Stimulated activated CD4-positive, alpha-beta T cell treated with anti-CD3 and anti-CD28 coated beads, Interleukin-4, amount 100 ng/mL, for 4 hours (primary cell): ENCODE data around the gene SEH1L.
"Not testable (repeated sequence)": the region's sequence is repeated elsewhere in the genome, so short reads cannot be mapped to it uniquely, and the experiment has no call there.

Source experiments
- DNase-seq, 2 experiments: peaks; one replicate each; pipeline ENCODE4 v3.0.0-alpha.2; 2020

The SEH1L gene

DNA sequence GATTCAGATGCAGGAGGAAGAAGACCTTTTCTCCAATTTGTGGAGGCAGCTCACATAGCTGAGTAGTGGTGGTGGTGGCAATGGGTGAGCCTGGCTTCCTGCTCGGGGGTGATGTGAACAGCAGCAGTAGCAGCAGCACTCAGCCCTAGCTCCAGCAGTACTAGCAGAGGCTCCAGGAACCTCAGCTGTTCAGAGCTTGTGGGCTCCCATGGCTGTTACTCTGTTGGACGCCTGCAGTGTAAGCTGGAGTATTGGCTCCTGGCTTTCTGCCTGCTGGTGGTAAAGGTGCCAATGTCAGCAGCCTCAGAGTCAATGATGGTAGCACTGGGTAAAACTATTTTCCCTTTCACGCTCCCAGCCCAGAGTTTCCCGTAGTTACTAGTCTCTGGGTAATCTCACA, 3.1 kb upstream of the SEH1L start:
- DNase-seq, result no peak

DNA sequence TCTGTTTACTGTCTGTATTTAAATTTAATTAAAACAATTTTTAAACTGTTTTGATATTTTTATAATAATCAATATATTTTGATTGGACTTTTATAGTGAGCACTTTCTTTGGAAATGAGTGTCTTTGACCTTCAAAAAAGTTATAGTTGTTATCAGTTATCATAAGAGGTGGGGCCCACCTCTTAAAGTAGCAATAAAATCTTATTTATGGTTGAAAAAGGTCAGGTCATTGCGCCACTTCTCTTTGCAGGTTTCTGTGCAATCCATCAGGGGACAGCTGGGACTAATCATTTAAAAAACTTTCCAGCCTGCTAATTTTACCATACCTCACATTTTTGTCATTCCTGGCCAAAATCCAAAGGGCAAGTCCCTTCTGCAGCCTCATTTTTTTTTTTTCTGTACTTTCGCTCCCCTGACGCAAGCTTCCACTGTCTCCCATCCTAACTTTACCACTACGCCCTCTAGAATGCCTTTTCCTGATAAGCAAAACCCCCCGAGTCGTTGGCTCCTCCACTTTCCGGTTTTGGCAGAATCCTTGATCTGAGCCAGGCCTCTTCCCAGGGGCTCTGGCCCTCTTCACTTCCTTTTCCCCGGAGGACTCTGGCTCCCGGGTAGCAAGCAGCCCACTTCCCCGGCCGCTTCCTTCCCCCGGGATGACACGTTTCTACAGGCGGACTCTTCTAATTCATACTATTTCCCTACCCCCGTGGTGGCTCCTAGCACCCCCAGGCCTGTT, 1.1 kb upstream of the SEH1L start:
- DNase-seq, result no peak

DNA sequence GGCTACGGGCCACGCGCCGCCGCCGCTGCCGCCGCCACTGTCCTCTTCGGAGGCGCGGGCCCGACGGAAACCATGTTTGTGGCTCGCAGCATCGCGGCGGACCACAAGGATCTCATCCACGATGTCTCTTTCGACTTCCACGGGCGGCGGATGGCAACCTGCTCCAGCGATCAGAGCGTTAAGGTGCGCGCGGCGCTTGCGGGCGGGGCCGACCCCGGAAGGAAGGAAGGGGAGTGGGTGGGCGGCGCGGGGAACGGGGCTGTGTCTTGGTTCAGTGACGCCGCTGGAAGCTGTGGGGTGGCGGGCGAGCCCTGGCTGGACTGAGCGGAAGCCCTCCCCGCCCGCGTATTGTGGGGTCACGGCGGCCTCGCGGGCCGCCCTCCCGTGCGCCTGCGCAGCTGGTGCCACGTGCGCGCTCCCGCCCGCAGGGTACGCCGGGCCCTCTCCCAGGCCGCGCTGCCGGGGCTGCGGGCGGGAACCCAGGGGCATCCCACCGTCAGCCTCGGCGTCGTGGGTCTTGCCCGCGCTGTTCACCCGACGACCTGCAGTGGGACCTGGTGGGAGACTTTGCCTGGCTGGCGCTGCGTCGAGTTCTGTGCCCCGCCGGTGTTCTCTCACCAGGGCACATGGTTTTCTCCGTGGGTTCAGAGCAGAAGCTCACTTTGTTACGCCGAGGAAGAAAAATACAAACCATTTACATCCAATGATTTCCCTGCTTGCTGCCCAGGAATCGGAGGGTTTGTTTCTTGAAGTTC, 416 bp downstream of the SEH1L start:
- peak; percentile 98 to 99 for DNase-seq

DNA sequence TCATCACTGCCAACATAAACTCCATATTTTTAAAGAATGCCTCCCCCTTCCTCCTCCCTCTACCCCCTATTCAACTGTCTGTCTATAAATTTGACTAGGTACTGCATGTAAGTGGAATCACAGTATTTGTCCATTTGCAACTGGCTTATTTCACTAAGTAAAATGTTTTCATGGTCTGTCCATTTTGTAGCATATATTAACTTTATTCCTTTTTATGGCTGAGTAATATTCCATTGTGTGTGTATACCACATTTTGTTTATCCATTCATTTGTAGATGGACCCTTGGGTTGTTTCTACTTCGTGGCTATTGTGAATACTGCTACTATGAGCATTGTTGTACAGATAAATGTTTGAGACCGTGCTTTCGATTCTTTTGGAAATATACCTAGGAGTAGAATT, 10.7 kb downstream of the SEH1L start:
- no peak for DNase-seq

DNA sequence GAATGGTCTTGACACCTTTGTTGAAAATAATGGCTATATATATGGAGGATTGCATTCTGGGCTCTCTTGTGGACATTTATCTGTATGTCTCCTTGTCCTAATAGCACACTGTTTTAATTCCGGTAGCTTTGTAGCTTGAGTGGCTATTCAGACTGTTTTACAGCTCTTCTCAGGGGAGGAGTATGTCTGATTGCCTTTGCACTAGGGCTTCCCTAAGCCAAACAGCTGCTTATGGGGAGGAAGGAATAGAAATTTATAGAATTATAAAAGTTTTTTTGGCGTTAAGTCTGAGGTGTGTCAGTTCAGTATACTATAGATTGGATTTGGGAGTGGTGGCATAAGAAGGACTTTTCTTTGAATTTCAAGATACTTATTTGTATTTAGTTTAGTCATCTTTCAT, 12.6 kb downstream of the SEH1L start:
- no peak for DNase-seq

DNA sequence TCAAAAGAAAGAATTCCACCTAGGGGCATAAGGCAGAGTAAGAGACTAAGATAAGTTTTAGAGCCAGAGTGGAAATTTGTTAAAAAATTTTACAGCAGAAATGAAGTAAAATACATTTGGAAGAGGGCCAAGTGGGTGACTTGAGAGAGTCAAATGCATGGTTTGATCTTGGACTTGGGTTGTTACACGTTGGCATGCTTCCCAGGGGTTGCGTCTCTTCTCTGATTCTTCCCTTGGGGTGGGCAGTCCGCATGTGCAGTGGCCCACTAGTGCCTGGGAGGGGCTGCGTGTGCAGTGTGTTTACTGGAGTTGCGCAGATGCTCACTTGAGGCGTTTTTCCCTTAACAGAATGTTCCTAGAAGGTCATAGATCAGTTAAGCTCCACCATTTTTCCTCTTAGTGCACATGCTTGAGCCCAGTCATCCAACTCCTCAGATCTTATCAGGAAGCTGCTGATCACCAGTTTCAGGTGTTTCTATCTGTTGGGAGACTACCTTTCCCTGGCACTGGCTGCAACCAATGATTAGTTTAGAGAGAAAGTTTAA, 13.1 kb downstream of the SEH1L start:
- DNase-seq, result no peak

DNA sequence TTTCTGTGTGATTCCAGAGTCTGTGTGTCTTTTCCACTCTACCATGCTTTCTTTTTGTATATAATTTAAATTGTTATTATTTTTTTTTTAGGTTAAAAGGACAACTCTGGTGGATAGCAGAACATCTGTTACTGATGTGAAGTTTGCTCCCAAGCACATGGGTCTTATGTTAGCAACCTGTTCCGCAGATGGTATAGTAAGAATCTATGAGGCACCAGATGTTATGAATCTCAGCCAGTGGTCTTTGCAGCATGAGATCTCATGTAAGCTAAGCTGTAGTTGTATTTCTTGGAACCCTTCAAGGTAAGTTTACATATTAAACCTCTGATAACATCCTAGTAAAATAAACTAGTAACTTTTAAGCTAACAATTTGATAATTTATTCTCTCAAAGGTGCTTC, 15.3 kb downstream of the SEH1L start:
- no peak for DNase-seq

DNA sequence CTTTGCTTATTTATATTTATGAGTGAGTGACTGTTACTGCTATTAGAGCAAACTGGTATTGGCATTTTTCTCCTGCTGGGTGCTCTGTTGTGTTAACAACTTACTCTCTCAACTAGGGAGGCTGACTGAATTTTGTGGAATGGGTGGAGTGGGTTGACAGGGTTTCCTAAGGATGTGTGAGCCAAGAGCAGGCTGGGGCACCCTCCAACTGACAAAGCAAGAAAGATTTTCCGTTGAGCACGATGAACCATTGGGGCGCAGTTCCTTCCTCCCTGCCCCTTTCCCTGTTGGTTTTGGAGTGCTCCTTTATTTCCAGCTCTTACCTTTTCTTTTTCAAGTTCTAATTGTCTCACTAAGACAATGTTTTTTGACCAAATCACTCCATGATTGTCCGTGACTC, 20.3 kb downstream of the SEH1L start:
- DNase-seq, result no peak

DNA sequence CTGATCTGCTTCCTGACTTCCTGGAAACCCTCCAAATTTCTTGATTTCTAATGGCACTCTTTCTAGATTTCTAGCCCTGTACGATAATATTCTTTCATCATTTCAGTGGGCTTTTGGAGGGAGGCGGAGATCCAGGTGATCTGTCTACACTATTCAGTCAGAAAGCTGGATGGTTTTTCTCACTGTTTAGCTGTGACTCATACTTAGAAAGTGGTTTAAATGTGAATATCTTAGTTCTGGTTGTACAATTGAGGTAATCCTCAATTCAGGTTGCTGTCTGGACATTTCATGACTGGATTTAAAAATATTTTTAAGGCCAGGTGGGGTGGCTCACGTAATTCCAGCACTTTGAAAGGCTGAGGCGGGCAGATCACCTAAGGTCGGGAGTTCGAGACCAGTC, 20.8 kb downstream of the SEH1L start:
- DNase-seq, result no peak

DNA sequence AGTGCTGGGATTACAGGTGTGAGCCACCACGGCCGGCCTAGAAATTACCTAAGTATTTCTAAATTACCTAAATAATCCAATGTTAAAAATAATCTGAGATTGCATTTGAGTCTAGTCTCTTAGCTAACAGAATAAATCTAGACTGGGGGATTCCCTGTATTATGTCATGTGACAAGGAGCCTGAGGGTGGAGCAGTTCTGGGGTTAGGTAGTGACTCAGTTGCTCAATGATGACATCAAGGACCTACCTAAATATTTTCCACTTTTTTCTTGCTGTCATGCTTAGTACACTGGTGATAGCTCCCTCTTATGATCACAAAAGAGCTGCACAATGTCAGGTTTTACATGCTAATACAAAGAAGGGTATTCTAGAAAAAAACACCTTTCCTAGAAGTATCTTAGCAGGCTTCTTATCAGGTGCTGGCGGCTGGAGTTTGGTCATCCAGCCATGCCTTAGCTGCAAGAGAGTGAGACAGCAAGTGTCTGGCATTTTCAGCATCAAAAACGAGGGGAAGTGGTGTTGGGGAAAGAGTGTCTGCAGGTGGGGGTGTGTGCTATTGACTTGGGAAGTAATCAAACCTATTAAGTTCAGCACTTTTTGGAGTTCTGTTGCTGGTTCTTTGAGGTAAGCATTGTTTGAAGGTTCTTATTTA, 25.9 kb downstream of the SEH1L start:
- peak in 1 of 2 experiments; percentile 45 for DNase-seq

DNA sequence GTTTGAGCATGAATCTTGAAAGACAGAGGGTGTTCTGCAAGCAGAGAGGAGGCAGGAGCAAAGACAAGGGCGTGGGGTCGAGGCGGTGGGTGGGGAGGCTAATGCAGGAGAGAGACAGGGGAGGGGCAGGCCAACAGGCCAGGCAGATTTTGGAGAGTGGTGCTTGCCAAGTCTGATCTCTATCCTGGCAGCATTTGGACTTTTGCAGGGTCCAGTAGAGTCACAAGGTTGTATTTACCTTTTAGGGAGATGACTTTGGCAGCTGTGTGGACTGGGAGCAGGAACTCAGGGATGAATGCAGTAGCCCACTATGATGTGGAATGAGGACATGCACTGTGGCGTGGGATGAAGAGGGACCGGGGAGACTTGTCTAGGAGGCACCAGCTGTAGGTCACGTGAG, 27.7 kb downstream of the SEH1L start:
- no peak for DNase-seq

DNA sequence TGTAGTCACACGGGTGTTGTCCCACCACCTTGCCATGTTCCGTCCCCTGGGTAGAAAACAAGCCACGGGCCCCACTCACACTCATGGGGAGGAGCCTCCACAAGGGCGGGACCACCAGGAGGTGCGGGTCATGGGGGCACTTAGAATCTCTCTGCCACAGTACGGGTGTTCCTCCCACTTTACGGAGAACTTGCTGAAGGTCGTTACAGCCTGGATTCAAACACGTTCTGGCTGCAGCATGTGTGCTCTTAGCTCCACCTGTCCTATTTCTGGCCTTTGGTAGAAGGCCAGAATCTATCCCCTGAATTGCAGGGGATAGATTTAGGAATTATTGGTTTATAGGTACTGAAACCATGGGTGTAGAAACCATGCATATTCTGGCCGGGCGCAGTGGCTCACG, 28.5 kb downstream of the SEH1L start:
- no peak for DNase-seq

DNA sequence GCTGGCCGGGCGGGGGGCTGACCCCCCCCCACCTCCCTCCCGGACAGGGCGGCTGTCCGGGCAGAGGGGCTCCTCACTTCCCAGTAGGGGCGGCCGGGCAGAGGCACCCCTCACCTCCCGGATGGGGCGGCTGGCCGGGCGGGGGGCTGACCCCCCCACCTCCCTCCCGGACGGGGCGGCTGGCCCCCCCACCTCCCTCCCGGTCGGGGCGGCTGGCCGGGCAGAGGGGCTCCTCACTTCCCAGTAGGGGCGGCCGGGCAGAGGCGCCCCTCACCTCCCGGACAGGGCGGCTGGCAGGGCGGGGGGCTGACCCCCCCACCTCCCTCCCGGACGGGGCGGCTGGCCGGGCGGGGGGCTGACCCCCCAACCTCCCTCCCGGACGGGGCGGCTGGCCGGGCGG, 32.3 kb downstream of the SEH1L start:
- DNase-seq, result not testable (repeated sequence)

DNA sequence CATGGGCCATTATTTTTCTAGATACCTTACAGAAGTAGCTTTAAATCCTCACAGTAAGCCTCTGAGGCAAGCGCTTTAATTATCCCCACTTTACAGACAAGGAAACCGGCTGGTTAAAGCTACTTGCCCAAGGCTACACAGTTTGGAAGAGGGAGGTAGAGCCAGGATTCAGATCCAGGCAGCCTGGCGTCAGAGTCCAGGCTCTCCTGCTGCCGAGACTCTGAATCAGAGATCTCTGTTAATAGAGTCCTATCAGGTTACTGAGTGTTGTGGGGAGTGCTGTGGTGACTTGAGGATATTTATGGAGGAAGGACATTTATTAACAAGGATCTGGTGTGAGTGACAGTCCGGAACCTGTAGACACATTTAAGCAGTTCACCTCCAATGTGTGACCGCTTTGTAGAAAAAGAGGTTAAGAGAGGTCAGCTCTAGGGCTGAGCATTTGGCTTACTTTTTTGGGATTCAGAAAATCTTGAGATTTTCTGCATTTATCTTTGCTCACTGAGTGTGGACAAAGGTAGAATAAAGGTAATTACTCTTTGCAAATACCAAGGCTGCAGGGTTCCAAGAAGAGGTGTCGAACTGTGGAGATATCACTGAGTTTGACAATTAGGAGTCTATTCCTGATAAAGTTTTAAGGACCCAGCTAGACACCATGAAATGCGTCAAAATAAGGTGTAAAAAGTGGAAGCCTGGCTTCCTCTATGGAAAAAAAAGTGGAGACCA, 41.7 kb downstream of the SEH1L start:
- DNase-seq, result no peak

DNA sequence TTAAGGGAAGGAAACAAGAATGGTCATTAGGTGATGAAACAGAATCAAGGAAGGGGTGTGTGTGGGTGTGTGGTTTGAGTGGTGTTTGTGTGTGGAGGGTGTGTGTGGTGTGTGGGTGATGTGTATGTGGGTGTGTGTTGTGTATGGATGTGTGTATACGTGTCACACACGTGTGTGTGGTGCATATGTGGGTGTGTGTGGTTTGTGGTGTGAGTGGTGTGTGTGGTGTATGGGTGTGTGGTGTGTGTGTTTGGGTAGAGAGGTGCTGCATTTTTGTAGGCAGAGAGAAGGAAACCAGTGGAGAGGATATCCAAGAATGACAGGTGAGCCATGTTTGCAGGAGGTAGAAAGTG, 42.3 kb downstream of the SEH1L start:
- peak in 1 of 2 experiments; percentile 50 for DNase-seq

DNA sequence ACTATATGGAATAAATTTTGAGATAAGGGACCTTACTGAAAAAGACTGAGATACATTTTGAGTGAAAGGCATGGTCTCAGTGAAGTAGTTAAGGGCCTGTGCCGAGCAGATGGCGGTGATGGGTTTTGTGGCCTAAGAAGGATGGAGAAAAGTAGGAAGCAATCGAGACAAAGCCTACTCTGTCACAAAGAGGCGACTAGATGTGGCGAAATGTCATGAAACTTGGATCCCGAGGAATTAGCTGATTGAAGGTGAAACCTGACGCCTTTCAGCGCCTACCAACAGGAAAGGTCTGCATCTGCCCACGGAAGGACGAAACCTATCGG, 42.8 kb downstream of the SEH1L start:
- no peak for DNase-seq

DNA sequence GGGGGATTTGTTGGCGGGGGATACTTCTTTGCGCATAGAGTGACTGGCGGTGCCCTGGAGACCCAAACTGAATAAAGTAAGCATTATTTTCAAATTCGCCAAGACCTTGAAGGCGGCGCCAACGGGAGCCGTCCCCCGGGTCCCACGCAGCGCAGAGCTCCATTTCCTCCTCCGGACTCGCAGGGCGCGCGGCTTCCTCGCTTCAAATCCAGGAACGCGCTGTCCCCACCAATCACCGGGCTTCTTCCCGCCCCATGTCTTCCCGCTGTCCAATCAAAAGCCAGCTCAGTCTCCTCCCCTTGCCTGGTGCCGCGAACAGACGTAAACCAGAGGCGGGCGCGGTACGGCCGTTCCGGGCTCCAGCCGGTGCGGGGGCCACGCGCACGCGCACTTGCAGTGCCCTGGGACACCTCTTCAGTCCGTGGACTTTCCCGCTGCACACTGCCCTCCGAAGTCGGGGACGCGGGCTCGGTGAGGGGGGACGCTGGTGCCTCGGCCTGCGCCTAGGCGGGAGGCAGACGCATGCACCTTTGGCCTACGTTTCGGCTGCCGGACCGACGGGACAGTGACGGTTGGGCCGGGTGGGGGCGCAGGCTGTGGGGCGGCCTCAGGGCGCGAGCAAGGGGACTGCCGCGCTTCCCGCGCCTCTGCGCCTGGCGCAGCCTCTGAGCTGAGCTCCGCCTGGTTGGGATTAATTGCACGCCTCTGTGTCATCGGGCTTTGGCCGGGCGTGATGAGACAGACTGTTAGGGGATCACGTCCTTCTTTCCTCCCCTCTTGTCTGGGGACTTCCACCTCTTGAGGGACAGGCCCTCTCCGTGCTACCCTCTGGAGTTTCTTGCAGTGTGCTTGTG, 43.4 kb downstream of the SEH1L start, which contains the start of gene CEP192:
Gene CEP192 (plus strand): TSS at position 396 of the 854 bp plus-strand sequence. CDS start 8,063 bp downstream, outside the sequence.
- DNase-seq, result peak; percentile 91 to 96

DNA sequence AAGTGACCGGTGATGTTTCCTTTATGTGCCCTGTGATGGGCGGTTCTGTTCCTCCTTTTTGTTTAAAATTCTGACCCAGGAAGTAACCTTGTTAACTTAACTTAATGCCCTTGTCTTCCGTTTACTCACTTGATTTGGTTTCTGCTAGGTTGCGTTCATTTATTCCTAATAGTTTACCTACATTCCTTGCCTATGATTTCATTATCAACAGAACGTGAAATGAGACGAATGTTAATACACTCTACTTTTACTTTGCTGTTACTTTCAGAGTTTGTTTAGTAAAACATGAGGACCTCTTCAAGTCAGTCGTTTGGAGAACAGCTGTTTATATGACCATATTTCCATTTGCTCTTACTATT, 44.0 kb downstream of the SEH1L start:
- DNase-seq, result no peak

DNA sequence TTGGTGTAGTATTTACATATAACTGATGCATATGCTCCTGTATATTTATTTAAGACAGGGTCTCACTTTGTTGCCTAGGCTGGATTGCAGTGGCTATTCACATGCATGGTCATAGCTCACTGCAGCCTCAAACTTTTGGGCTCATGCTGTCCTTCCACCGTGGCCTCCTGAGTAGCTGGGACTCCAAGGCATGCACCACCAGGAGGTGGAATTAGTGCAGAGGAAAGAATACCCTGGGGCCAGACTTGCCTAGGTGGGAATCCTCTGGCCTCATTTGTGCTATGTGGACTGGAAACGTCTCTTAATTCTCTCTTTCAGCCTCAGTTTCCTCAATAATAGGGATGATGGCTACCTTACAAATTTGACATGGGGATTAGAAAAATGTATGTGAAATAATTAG, 45.6 kb downstream of the SEH1L start:
- DNase-seq, result no peak

DNA sequence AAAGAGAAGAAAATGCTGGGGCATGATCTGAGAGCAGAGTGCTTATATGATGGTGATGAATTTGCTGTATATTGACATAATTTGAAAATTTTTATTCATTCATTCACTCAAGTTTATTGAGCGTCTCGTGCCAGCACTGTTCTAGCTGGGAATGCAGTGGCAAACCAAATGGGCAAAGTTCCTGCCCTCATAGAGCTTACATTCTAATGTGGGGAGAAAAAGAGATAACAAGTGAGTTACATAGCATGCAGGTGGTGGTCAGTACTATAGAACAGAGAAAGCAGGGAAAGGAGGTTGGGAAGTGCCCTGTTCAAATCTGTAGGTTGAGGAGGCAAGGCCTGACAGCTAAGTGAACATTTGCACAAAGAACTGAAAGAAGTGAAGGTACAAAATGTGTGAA, 47.6 kb downstream of the SEH1L start:
- DNase-seq, result no peak

DNA sequence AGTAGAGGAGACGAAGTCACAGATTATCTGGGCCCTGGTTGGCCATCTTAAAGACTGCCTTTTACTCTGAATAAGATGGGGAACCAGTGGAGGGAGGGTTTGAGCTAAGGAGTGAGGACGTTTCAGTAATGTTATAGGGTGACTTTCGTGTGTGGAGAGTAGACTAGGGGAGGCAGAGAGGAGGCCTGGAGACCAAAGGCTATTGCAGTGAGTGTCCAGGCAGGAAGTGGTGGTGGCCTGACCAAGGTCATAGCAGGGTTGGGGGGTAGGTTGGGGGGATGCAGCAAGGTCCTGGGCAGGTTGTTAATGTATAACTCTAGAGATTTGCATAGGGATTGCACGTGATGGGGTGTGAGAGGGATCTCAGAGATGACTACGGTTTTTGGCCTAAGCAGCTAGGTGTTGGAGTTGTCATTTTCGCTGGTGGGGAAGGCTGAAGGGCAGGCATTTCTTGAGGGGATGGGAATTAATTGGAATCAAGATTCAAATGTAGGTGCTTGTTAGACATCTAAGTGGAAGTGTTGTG, 48.2 kb downstream of the SEH1L start:
- no peak for DNase-seq

DNA sequence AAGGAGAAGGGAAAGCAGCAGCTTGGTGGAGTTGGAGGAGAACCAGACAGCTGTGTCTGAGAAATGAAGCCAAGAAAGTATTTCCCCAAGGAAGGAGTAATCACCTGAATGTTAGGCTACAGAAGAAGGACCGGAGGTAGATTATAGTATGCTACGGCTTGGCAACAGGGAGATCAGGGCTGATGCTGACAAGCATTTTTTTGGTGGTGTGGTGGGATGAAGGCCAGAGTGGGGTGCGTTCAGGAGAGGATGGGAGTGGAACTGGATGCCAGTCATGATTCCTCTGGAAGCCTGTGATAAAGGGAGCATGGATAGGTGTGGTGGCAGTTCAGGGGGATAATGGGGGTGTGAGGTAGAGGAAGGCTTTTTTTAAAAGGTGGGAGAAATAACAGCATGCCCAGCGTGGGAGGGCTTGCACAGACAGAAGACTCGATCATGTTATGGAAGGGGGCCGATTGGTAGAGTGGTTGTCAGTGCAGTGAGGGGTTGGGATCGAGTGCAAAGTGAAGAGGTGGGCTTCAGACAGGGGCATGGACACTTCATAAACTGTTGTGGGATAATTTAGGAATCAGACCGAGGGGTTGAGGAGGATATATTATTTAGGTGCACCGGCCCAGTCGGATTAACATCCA, 49.0 kb downstream of the SEH1L start:
- DNase-seq, result no peak
